ENCODE results near the gene MYH14. TPM values are rescaled to one million over a fixed set of nuclear protein-coding genes. Genes with fewer than 3 reads are reported as not detected.

Gene MYH14
- polyA plus RNA-seq, 1 donor from 2014 or later, result not detected

DNA sequence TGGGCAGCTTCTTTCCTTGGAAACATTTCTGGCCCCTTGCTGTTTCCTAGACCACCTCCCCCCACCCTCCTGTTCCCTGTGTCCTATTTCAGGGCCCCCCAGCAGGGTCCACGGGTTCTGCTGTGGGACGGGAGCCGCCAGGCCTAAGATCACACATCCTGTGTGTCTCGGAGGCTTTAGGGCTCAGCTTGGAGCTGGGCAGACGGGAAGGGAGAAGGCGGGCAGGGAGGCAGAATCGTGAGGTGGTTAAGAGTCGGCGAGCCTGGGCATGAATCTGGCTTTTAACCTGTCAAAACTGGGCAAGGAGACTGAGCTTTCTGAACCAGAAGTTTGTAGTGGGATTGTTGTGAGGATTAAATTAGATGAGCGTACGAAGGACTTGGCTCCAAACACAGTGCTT is 120.9 kb downstream of the MYH14 start:
- Histone ChIP-seq H3K4me2 (ENCODE audit: low read length) (no peak overlapping the region), H3K36me3 (ENCODE audit: insufficient read depth, low read length) (no peaks in the 10 kb centered on the region), H3K79me2 (replicated peaks; ENCODE audit: insufficient read depth, low read length) (no peaks in the 10 kb centered on the region), H3K27me3 (ENCODE audit: insufficient read depth, low read depth, low read length) (peaks cover 18% of the 10 kb centered on the region), H3K9ac (ENCODE audit: low read length) (no peak overlapping the region), H3F3A (ENCODE audit: insufficient read depth, low read length, poor library complexity, severe bottlenecking) (no peaks in the 10 kb centered on the region), H3K27ac (ENCODE audit: low read length) (no peak overlapping the region), H3K9me3 (ENCODE audit: low read length) (no peaks in the 10 kb centered on the region), H2AFZ (ENCODE audit: low read depth, low read length) (no peak overlapping the region), H3K9me2 (ENCODE audit: insufficient read depth, low read length) (no peaks in the 10 kb centered on the region), H4K20me1 (ENCODE audit: insufficient read depth) (no peaks in the 10 kb centered on the region), H3K4me3 (ENCODE audit: low read length) (no peak overlapping the region)
- TF ChIP-seq CTCF (IDR thresholded peaks at IDR 0.05; ENCODE audit: poor library complexity, severe bottlenecking) (no peak), EZH2 (IDR thresholded peaks at IDR 0.05; ENCODE audit: borderline replicate concordance, insufficient read depth, low read length, poor library complexity, severe bottlenecking) (no peak), MXI1 (conservative IDR thresholded peaks at IDR 0.05; ENCODE audit: poor library complexity, severe bottlenecking) (no peak), RAD21 (conservative IDR thresholded peaks at IDR 0.05) (no peak), POLR2AphosphoS5 (IDR thresholded peaks at IDR 0.05) (no peak), SMC3 (conservative IDR thresholded peaks at IDR 0.05; ENCODE audit: poor library complexity) (no peak), TAF1 (IDR thresholded peaks at IDR 0.05; ENCODE audit: low read depth) (no peak), EP300 (conservative IDR thresholded peaks at IDR 0.05; ENCODE audit: poor library complexity, severe bottlenecking) (no peak)
- TF ChIP-seq, protein P1, sequence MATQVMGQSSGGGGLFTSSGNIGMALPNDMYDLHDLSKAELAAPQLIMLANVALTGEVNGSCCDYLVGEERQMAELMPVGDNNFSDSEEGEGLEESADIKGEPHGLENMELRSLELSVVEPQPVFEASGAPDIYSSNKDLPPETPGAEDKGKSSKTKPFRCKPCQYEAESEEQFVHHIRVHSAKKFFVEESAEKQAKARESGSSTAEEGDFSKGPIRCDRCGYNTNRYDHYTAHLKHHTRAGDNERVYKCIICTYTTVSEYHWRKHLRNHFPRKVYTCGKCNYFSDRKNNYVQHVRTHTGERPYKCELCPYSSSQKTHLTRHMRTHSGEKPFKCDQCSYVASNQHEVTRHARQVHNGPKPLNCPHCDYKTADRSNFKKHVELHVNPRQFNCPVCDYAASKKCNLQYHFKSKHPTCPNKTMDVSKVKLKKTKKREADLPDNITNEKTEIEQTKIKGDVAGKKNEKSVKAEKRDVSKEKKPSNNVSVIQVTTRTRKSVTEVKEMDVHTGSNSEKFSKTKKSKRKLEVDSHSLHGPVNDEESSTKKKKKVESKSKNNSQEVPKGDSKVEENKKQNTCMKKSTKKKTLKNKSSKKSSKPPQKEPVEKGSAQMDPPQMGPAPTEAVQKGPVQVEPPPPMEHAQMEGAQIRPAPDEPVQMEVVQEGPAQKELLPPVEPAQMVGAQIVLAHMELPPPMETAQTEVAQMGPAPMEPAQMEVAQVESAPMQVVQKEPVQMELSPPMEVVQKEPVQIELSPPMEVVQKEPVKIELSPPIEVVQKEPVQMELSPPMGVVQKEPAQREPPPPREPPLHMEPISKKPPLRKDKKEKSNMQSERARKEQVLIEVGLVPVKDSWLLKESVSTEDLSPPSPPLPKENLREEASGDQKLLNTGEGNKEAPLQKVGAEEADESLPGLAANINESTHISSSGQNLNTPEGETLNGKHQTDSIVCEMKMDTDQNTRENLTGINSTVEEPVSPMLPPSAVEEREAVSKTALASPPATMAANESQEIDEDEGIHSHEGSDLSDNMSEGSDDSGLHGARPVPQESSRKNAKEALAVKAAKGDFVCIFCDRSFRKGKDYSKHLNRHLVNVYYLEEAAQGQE (IDR thresholded peaks at IDR 0.05; ENCODE audit: borderline replicate concordance), result no peak

- H3F3A ChIP-seq (ENCODE audit: insufficient read depth, low read length, poor library complexity, severe bottlenecking), result no peaks in the 10 kb centered on the region
- peak overlapping the region; percentile 71 for H3K4me3 ChIP-seq (ENCODE audit: low read length)
- H2AFZ ChIP-seq (ENCODE audit: low read depth, low read length), result peak overlapping the region; percentile 51
- peak overlapping the region; percentile 80 for H3K4me2 ChIP-seq (ENCODE audit: low read length)
- H3K9ac ChIP-seq (ENCODE audit: low read length), result peak overlapping the region; percentile 69
- H3K9me2 ChIP-seq (ENCODE audit: insufficient read depth, low read length), result no peaks in the 10 kb centered on the region
- peak; percentile 38 for TF ChIP-seq MXI1 (conservative IDR thresholded peaks at IDR 0.05; ENCODE audit: poor library complexity, severe bottlenecking)
- no peak for TF ChIP-seq SMC3 (conservative IDR thresholded peaks at IDR 0.05; ENCODE audit: poor library complexity)
- peak; percentile 41 for TF ChIP-seq EP300 (conservative IDR thresholded peaks at IDR 0.05; ENCODE audit: poor library complexity, severe bottlenecking)
- TF ChIP-seq, protein P1 (IDR thresholded peaks at IDR 0.05; ENCODE audit: borderline replicate concordance), result peak; percentile 90
- TF ChIP-seq EZH2 (IDR thresholded peaks at IDR 0.05; ENCODE audit: borderline replicate concordance, insufficient read depth, low read length, poor library complexity, severe bottlenecking), result no peak
- no peak for TF ChIP-seq CTCF (IDR thresholded peaks at IDR 0.05; ENCODE audit: poor library complexity, severe bottlenecking)
- no peak for TF ChIP-seq RAD21 (conservative IDR thresholded peaks at IDR 0.05)
- no peak for TF ChIP-seq POLR2AphosphoS5 (IDR thresholded peaks at IDR 0.05)
- TF ChIP-seq TAF1 (IDR thresholded peaks at IDR 0.05; ENCODE audit: low read depth), result no peak
- no peaks in the 10 kb centered on the region for H3K9me3 ChIP-seq (ENCODE audit: low read length)
- no peaks in the 10 kb centered on the region for H3K79me2 ChIP-seq (replicated peaks; ENCODE audit: insufficient read depth, low read length)
- H4K20me1 ChIP-seq (ENCODE audit: insufficient read depth), result no peaks in the 10 kb centered on the region
- H3K27ac ChIP-seq (ENCODE audit: low read length), result peak overlapping the region; percentile 51
- H3K27me3 ChIP-seq (ENCODE audit: insufficient read depth, low read depth, low read length), result peaks cover 18% of the 10 kb centered on the region
- no peaks in the 10 kb centered on the region for H3K36me3 ChIP-seq (ENCODE audit: insufficient read depth, low read length)
Observed at GRCh38 chr19:50325310-50326100, 122.1 kb downstream of the MYH14 start.
